ENCODE results near the gene LLGL1.

Gene LLGL1

DNA sequence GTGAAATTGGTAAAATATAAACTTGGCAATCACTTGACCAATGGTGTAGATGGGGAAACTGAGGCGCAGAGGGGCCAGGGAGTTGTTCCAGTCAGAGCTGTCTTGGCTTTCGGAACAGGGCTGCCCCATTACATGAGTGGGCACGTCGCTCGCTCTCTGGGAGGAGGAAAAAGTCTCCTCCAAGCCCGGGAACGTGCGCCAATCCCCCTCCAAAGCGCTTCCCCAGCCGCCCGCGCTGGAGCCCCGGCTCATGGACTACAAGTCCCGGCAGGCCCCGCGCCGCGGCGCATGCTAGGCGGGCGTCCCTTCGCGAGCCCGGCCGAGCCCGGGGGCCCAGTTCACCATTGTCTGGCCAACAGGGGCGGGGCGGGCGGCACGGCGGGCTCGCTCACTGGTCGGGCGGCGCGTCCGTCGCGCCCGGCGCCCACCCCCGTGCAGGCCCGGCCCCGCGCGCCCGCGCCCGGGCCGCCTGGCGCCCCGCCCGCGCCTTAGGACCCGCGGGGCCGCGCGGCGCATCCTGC lies at the start of gene LLGL1:
LLGL1 (plus strand) TSS at position 515 of the 521 bp plus-strand sequence. CDS start 48 bp downstream, outside the sequence.
- peak; percentile 99 for DNase-seq (ENCODE audit: low spot score)

DNA sequence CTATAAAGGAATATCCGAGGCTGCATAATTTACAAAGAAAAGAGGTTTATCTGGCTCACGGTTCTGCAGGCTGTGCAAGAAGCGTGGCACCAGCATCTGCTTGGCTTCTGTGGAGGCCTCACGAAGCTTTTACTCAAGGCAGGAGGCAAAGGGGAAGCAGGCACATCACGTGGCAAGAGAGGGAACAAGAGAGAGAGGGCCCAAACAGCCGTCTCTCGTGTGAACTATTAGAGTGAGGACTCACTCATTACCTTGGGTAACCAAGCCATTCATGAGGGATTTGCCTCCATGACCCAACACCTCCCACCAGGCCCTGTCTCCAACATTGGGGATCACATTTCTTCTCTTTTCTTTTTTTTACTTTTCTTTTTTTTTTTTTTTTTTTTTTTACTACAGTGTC lies 49.3 kb upstream of the LLGL1 start:
- no peak for DNase-seq (ENCODE audit: low spot score)

- DNase-seq (ENCODE audit: low spot score) = no peak
Observed at GRCh38 chr17:18177133-18177532, 48.3 kb upstream of the LLGL1 start.

DNA sequence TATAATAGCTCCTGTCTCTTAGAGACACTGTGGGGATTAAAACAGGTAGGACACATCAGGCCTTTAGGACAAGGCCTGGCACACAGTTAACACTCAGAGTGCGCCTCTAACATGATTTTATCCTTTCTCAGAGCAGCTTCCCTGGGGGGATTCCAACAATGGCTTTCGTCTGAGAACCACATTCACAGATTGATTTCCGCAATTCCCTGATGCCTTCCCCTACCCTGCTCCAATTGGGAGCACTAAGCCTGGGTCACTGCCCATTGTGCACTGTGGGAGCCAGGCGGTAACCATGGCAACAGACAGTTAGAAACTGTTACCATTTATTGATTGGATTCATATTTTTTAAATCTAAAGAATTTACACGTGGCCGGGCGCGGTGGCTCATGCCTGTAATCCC lies 47.7 kb upstream of the LLGL1 start:
- no peak for DNase-seq (ENCODE audit: low spot score)

DNA sequence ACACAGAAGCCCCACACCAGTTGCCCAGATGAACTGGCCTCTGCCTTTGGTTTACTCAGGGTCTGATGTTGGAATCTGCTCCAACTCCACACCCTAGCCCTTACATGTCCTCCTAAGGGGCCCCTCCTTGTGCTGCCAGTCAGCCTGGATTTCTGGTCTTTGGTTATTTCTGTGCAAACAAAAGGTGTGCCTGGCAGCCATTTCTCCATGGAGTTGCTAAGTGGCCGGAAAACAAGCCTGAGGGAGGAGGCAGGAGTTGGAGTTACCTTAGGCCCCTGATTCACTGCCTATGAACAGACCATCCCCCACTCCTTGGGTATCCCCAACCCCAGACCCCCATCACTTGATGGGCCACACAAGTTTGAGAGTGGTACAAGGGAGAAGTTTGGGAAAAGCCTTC lies 46.2 kb upstream of the LLGL1 start:
- no peak for DNase-seq (ENCODE audit: low spot score)

GRCh38 chr17:18179804-18180203 lies 45.6 kb upstream of the LLGL1 start:
- DNase-seq (ENCODE audit: low spot score) = no peak

GRCh38 chr17:18181358-18181757 lies 44.1 kb upstream of the LLGL1 start:
- no peak for DNase-seq (ENCODE audit: low spot score)

DNA sequence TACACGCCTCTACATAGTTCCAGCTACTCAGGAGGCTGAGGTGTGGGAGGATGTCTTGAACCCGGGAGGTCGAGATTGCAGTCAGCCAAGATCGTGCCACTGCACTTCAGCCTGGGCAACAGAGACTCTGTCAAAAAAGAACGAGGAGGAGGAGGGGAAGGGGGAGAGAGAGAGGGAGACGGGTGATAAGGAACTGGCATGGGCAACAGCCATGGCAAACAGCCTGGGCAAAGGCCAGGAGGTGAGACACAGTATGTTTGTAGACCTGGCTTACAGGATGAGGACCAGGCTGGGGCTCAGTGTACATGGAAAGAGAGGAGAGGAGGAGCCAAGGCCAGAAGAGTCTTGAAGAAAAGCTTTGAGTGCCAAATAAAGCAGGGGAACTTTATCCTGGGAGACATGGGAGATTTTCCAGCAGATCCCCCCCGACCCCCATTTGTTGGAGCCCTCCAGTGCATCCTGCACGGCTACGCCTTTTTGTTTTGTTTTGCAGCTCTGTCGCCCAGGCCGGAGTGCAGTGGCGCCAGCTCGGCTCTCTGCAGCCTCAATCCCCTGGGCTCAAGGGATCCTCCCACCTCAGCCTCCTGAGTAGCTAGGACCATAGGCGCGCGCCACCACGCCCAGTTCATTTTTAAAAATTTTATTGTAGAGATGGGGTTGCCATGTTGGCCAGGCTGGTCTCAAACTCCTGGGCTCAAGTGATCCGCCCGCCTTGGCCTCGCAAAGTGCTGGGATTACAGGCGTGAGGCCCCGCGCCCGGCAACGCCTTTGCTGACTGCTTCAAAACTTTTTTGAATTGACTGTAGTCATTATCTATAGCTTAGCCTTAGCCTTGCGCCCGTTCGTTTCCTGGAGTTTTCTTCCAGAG lies 43.1 kb upstream of the LLGL1 start:
- DNase-seq (ENCODE audit: low spot score) = no peak

GRCh38 chr17:18182978-18183333 lies 42.5 kb upstream of the LLGL1 start:
- peak; percentile 87 for DNase-seq (ENCODE audit: low spot score)

DNA sequence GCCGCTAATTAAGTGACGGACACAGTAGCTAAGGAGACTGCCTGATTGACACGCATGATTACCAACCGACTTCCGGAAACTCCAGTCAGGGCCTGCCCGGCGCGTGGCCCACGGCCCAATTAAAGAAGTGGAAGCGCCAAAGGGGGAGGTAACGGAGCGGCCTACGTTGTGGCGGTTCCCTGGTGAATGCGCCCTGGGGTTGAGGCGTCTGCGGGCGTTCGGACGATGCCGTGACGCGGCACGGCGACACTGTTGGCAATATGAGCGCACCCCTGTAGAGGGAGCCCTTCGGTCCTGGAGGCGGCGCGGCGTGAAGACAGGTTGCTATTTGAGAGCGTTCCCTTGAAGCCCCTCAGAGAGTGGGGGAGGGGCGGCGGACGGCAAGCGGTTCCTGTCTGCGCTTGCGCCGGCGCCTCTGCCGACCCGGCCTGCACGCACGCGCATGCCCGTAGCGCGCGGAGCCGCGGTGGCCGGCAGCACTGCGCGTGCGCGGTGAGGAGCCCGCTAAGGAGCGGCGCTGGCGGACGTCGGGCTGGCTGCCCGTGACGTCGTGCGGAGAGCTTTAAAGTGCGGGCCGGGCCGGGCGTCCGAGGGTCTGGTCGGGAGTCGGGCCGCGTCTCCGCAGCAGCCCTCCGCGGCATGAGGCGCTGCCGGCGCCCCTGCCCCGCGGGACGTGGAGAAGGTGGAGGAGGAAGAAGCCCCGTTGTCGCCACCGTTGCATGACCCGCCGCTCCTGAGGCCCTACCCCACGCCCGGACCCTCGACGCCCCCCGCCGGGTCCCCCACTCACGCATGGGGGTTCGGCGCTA lies 41.9 kb upstream of the LLGL1 start, which contains the start of gene ALKBH5:
ALKBH5 (plus strand) TSS at position 495 of the 809 bp plus-strand sequence. CDS start 416 bp downstream, outside the sequence.
- peak; percentile 100 for DNase-seq (ENCODE audit: low spot score)

GRCh38 chr17:18184143-18185031 lies 41.0 kb upstream of the LLGL1 start:
- DNase-seq (ENCODE audit: low spot score) = no peak

DNA sequence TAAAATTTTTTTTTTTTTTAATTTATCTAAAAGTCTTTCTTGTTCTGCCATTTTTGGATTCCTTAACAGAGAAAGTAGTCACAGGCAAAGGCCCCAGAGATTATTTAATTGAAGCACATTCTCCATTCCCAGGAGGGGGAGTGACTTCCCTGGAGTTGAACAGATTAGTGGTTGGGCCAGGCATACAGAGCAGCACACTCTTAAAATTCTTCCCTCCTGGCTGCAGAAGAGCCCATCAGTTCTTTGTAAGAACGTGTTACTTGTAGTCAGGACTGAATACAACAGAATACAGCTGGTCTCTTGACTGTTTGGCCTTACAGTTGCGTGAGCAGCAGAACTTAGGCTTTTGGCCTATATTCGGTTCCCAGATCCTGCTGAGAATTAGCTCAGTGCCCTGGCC lies 40.0 kb upstream of the LLGL1 start:
- DNase-seq (ENCODE audit: low spot score) = peak; percentile 66

GRCh38 chr17:18185832-18186626 lies 39.4 kb upstream of the LLGL1 start:
- DNase-seq (ENCODE audit: low spot score) = no peak

- no peak for DNase-seq (ENCODE audit: low spot score)
Observed at GRCh38 chr17:18186627-18186982, 38.8 kb upstream of the LLGL1 start.

- no peak for DNase-seq (ENCODE audit: low spot score)
Observed at GRCh38 chr17:18187226-18187625, 38.2 kb upstream of the LLGL1 start.

DNA sequence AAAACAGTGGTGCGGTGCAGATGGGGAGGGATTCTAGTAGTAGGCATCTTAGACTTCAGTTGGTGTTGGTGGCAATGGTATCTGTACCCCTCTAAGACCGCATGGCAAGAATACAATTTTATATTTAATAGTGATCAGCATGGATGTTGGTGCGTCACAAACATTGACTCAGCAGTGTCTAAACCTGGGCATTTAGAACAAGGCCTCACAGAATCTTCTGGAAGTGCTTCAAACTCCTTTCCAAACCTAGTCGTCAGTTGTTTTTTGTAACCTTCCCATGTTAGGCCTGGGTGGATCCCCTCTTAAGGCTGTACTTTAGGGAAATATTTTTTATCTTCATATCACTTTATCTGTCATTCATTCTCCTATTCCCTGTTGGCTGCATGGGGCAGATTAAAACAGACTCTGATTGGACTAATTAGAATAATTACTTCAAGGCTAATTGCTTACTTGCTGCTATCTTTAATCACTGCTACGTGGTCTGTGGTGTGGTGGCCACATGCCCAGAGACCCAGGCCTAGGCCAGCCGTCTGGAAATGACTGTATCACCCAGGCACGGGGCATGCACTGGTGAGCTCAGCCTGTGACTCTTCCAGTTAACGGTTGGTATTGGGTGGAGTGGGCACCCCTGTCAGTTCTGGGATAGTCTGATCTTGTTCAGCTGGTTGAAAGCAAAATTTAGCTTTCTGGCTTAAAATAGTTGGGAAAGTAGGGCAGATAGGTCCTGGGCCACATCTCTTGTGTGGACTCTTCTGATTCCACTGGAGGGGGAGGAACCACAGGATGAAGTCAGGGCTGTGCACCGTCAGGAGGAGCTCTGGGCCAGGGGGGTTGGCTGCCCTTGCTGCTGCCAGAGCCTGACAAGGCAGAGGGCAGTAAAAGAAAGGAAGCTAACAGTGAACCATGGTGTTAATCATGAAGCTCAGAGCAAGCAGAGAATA lies 37.3 kb upstream of the LLGL1 start:
- peak; percentile 59 for DNase-seq (ENCODE audit: low spot score)

GRCh38 chr17:18190628-18191235 lies 34.7 kb upstream of the LLGL1 start:
- DNase-seq (ENCODE audit: low spot score) = no peak

GRCh38 chr17:18191236-18191667 lies 34.2 kb upstream of the LLGL1 start:
- DNase-seq (ENCODE audit: low spot score) = no peak

DNA sequence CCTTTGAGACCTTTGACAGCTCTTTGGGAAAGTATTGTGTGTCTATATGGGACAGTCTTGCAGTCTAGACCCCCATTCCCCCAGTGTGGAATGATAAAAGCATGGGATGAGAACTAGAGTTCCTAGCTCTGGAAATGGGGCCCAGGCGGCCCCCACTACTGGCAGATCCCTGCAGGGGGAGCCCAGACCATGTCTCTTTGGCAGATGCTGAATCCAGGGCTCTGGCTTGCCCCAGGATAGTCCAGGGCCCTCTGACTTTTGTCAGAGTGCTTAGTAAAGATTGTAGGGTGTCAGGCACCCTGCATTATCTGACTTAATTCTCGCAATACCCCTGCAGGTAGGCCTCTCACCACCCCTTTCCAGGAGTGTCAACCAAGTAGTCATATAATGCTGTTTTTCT lies 33.5 kb upstream of the LLGL1 start:
- DNase-seq (ENCODE audit: low spot score) = no peak

All from hepatic stellate cell (primary cell).